ENCODE results near the gene PIKFYVE.

DNA sequence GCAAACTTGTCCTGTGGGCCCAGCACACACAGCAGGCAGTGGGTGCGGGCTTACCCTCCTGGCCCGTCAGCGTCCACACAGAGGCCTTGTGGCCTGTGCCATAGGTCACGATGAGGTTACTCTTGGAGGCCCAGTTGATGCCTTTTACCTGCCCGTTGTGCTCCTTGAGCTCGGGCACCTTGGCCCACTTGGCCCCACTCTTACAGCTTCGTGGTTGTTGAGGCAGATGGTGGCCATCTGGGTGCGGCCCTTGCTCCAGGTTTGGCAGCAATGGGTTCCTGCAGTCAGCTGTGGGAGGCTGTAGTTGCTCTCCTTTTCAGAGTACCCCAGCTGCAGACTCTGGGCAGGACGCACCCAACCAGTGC lies 95.0 kb downstream of the PIKFYVE start:
- TF ChIP-seq, protein P1, sequence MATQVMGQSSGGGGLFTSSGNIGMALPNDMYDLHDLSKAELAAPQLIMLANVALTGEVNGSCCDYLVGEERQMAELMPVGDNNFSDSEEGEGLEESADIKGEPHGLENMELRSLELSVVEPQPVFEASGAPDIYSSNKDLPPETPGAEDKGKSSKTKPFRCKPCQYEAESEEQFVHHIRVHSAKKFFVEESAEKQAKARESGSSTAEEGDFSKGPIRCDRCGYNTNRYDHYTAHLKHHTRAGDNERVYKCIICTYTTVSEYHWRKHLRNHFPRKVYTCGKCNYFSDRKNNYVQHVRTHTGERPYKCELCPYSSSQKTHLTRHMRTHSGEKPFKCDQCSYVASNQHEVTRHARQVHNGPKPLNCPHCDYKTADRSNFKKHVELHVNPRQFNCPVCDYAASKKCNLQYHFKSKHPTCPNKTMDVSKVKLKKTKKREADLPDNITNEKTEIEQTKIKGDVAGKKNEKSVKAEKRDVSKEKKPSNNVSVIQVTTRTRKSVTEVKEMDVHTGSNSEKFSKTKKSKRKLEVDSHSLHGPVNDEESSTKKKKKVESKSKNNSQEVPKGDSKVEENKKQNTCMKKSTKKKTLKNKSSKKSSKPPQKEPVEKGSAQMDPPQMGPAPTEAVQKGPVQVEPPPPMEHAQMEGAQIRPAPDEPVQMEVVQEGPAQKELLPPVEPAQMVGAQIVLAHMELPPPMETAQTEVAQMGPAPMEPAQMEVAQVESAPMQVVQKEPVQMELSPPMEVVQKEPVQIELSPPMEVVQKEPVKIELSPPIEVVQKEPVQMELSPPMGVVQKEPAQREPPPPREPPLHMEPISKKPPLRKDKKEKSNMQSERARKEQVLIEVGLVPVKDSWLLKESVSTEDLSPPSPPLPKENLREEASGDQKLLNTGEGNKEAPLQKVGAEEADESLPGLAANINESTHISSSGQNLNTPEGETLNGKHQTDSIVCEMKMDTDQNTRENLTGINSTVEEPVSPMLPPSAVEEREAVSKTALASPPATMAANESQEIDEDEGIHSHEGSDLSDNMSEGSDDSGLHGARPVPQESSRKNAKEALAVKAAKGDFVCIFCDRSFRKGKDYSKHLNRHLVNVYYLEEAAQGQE (IDR thresholded peaks at IDR 0.05; ENCODE audit: insufficient replicate concordance, low read depth) = no peak
- TF ChIP-seq CTCF (IDR thresholded peaks at IDR 0.05; ENCODE audit: insufficient read depth, low read length) (no peak), POLR2AphosphoS5 (IDR thresholded peaks at IDR 0.05; ENCODE audit: low read depth) (no peak), SPI1 (IDR thresholded peaks at IDR 0.05; ENCODE audit: borderline replicate concordance, low read depth) (no peak)
